AG04450 (cell line): Measurements from ENCODE around the gene ADAM19. TPM values are rescaled to one million over a fixed set of nuclear protein-coding genes. Genes with fewer than 3 reads are reported as not detected.

ENCODE experiments used
- CTCF ChIA-PET: fragments of 300-600, 350-600 bp; formaldehyde crosslinking; extraction: SDS; loops from one replicate; lab custom pipeline; 2022; ENCODE audit warnings: antibody characterized with exemption, inconsistent platforms; lab: Charles Lee
- POLR2A ChIA-PET: fragments of 350-600 bp; formaldehyde crosslinking; extraction: SDS; loops from one replicate; lab custom pipeline; 2021; ENCODE audit warnings: antibody characterized with exemption, inconsistent platforms; lab: Yijun Ruan, JAX
- DNase-seq: peaks from one replicate; pipeline ENCODE4 v3.0.0-alpha.2; 2011; ENCODE audit warnings: low read depth, low spot score
- H3K27ac ChIP-seq: one replicate; pipeline ENCODE4 v1.5.1; 2012; ENCODE audit warnings: low read depth, low read length, control low read depth
- H3K27me3 ChIP-seq: one replicate; pipeline ENCODE4 v1.6.0; 2012; ENCODE audit warnings: low read length; ENCODE audit not compliant: control insufficient read depth, insufficient read depth
- H3K4me3 ChIP-seq: 2 replicates; pipeline ENCODE4 v1.5.1; 2011; ENCODE audit warnings: mild to moderate bottlenecking, low read depth, low read length, control low read depth
- H3K9me3 ChIP-seq: 2 replicates; pipeline ENCODE4 v1.5.1; 2012; ENCODE audit warnings: low read length; ENCODE audit not compliant: control insufficient read depth, insufficient read depth
- CTCF ChIP-seq: IDR thresholded peaks from 2 replicates; pipeline ENCODE4 v1.5.1; 2011; ENCODE audit warnings: low read depth, low read length, control low read depth, inconsistent platforms
- polyA plus RNA-seq: library from polyadenylated mRNA; depleted of rRNA; stranded (reverse); fragments of >200 nt; gene quantifications from 2 replicates; pipeline ENCODE4 v1.2.3, GENCODE V29; 2011

ADAM19 gene
- polyA plus RNA-seq, 1 experiment, result 44.7 TPM

GRCh38 chr5:157592594-157592993, 17.0 kb upstream of the ADAM19 start:
- Histone ChIP-seq H3K9me3 (no peaks in the 10 kb centered on the region), H3K4me3 (no peak overlapping the region), H3K27me3 (no peaks in the 10 kb centered on the region), H3K27ac (no peak overlapping the region)
- no peak for DNase-seq
- POLR2A ChIA-PET, result no interaction called here
- no peak for TF ChIP-seq CTCF
- CTCF ChIA-PET, result no interaction called here

GRCh38 chr5:157590478-157590877, 14.9 kb upstream of the ADAM19 start:
- ChIA-PET CTCF (no interaction called here), POLR2A (no interaction called here)
- H3K9me3 ChIP-seq, result no peaks in the 10 kb centered on the region
- no peak overlapping the region for H3K4me3 ChIP-seq
- DNase-seq, result no peak
- no peak overlapping the region for H3K27ac ChIP-seq
- no peaks in the 10 kb centered on the region for H3K27me3 ChIP-seq
- TF ChIP-seq CTCF, result no peak

- Histone ChIP-seq H3K9me3 (no peaks in the 10 kb centered on the region), H3K27ac (no peak overlapping the region), H3K4me3 (no peak overlapping the region), H3K27me3 (no peaks in the 10 kb centered on the region)
- CTCF ChIA-PET, result interaction anchor here (1.1 to 1.8 kb wide), 2 partner anchors 107 to 113 kb away, joined by 3 to 5 read pairs; no protein-coding TSS in a partner anchor
- TF ChIP-seq CTCF, result no peak
- POLR2A ChIA-PET, result no interaction called here
- no peak for DNase-seq
Observed at GRCh38 chr5:157584628-157585027, 9.1 kb upstream of the ADAM19 start.

- ChIA-PET POLR2A (no interaction called here), CTCF (interaction anchor here (0.6 kb wide), 1 partner anchor 102 kb away, joined by 3 read pairs; no protein-coding TSS in a partner anchor)
- no peak for DNase-seq
- Histone ChIP-seq H3K27ac (no peak overlapping the region), H3K27me3 (no peaks in the 10 kb centered on the region), H3K9me3 (no peaks in the 10 kb centered on the region), H3K4me3 (no peak overlapping the region)
- no peak for TF ChIP-seq CTCF
Observed at GRCh38 chr5:157582731-157583620, 7.4 kb upstream of the ADAM19 start.

GRCh38 chr5:157581901-157582300, 6.3 kb upstream of the ADAM19 start:
- no peaks in the 10 kb centered on the region for H3K27me3 ChIP-seq
- ChIA-PET CTCF (no interaction called here), POLR2A (no interaction called here)
- TF ChIP-seq CTCF, result no peak
- no peak for DNase-seq
- H3K9me3 ChIP-seq, result no peaks in the 10 kb centered on the region
- no peak overlapping the region for H3K4me3 ChIP-seq
- H3K27ac ChIP-seq, result no peak overlapping the region
